ENCODE measurements around the gene KMT2A. TPM values are rescaled to one million over a fixed set of nuclear protein-coding genes. Genes with fewer than 3 reads are reported as not detected.

Gene KMT2A
- total and polyA plus RNA-seq, 10 of the 15 experiments (the other 5 are each of a cell fraction or from before 2014, with no cell fraction given): 6.1 to 56.9 (median 25.4) TPM

DNA sequence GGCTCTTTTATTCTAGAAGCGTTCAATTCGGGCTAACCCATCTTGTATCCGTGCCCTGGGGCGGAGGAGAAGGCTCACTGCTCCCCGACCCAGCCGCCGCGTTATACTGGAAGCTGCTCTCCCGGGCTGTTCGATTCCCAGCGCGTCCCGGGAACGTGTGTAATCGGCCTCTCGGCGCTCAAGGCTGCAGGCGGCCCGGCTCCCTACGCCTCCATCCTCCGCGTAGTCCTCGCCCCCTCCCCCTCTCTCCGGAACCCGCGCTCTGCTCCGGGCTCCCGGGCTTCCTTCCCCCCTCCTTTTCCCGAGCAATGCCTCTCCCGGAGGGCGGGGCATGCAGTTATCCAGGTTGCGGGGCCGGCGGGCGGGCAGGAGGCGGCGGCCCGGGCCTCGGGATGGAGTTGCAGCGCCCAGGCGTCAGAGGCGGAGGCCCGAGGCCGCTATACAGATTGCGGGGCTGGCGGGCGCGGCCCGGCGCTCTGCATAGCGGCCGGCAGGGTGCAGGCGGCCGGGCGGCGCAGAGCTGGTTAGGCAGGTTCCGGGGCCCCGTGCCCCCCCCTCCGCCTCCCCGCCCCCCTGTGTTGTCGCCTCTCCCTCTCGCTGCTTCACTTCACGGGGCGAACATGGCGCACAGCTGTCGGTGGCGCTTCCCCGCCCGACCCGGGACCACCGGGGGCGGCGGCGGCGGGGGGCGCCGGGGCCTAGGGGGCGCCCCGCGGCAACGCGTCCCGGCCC lies at the start of gene KMT2A (continued):
- TF ChIP-seq MLLT1 (IDR thresholded peaks at IDR 0.05) (peak; percentile 86), CBFB (IDR thresholded peaks at IDR 0.05; ENCODE audit: low read depth) (peak; percentile 43; the same call in 1 of the 2 replicates), NR2F1 (conservative IDR thresholded peaks at IDR 0.05) (peak; percentile 75; the same call in 1 of the 2 replicates), RELB (IDR thresholded peaks at IDR 0.05; ENCODE audit: low read depth) (peak; percentile 74), PAX8 (IDR thresholded peaks at IDR 0.05) (no peak), ZNF217 (IDR thresholded peaks at IDR 0.05) (peak; percentile 98), HDAC2 (IDR thresholded peaks at IDR 0.05) (no peak; the same call in 1 of the 2 replicates), MXI1 (IDR thresholded peaks at IDR 0.05; ENCODE audit: low read depth, low read length) (no peak), TARDBP (IDR thresholded peaks at IDR 0.05; ENCODE audit: borderline replicate concordance) (no peak), JUND (IDR thresholded peaks at IDR 0.05; ENCODE audit: low read depth, low read length) (no peak), IRF4 (IDR thresholded peaks at IDR 0.05; ENCODE audit: low read depth, low read length) (0 out of 2 replicates have a peak, but pooled peaks have one; percentile 16), FOS (IDR thresholded peaks at IDR 0.05; ENCODE audit: borderline replicate concordance, extremely low read depth, insufficient read length) (peak; percentile 76), NFXL1 (IDR thresholded peaks at IDR 0.05; ENCODE audit: borderline replicate concordance) (no peak), SUPT20H (IDR thresholded peaks at IDR 0.05; ENCODE audit: borderline replicate concordance, control insufficient read depth, low read depth, low read length) (peak; percentile 100), SIX5 (IDR thresholded peaks at IDR 0.05; ENCODE audit: low read depth, low read length, severe bottlenecking) (no peak), YBX1 (IDR thresholded peaks at IDR 0.05) (no peak), STAT1 (conservative IDR thresholded peaks at IDR 0.05) (0 out of 2 replicates have a peak, but pooled peaks have one; percentile 87), TAF1 (IDR thresholded peaks at IDR 0.05; ENCODE audit: borderline replicate concordance, low read depth, low read length) (peak; percentile 62; the same call in 1 of the 2 replicates), POU2F2 (IDR thresholded peaks at IDR 0.05; ENCODE audit: borderline replicate concordance, low read depth, low read length) (no peak; the same call in 1 of the 3 replicates), CEBPZ (IDR thresholded peaks at IDR 0.05; ENCODE audit: low read depth, low read length) (no peak), IKZF1 (conservative IDR thresholded peaks at IDR 0.05) (peak; percentile 100)
